Measurements from ENCODE around the gene RIOK3.

Gene RIOK3

GRCh38 chr18:23515911-23516546 is 62.9 kb downstream of the RIOK3 start:
- H3K36me3 ChIP-seq (ENCODE audit: control insufficient read depth, insufficient read depth, low read length), result peaks cover 43% of the 10 kb centered on the region
- H3K9me3 ChIP-seq (ENCODE audit: control insufficient read depth, insufficient read depth, low read length), result no peaks in the 10 kb centered on the region
- no peak overlapping the region for H3K27ac ChIP-seq (ENCODE audit: low read depth, low read length)
- H3K27me3 ChIP-seq (ENCODE audit: control insufficient read depth, insufficient read depth, low read length), result no peaks in the 10 kb centered on the region
- no peak overlapping the region for H3K9ac ChIP-seq (ENCODE audit: low read depth, low read length)
- H3K4me1 ChIP-seq (ENCODE audit: control insufficient read depth, insufficient read depth, low read length), result no peaks in the 10 kb centered on the region; the same call in 1 of the 2 replicates
- no peak overlapping the region for H3K4me3 ChIP-seq (ENCODE audit: low read depth, low read length)

- H3K36me3 ChIP-seq (ENCODE audit: control insufficient read depth, insufficient read depth, low read length), result peaks cover 76% of the 10 kb centered on the region
- no peak overlapping the region for H3K27ac ChIP-seq (ENCODE audit: low read depth, low read length)
- no peaks in the 10 kb centered on the region; the same call in 1 of the 2 replicates for H3K4me1 ChIP-seq (ENCODE audit: control insufficient read depth, insufficient read depth, low read length)
These were observed 66.6 kb downstream of the RIOK3 start for GRCh38 chr18:23519734-23520133.

DNA sequence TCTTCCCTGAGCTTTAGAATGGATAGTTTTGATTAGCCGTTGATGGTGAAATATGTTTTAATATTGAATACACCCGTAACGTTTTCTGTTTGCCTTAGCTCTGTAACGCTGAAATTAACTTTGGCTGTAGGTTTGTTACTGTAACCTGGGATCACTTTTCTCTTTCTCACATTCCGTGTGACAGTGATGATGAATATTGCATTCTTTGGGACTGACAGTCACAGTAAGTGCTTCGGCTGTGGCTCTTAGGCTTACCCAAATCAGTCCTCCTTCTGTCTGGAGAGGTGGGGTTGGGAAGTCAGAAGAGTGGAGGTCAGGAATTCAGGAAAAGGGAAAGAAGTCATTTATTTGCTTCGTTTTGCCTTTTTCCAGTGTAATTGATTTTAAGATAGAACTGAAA is 68.2 kb downstream of the RIOK3 start:
- Histone ChIP-seq H3K4me3 (ENCODE audit: low read depth, low read length) (no peak overlapping the region), H3K27me3 (ENCODE audit: control insufficient read depth, insufficient read depth, low read length) (no peaks in the 10 kb centered on the region), H3K4me1 (ENCODE audit: control insufficient read depth, insufficient read depth, low read length) (no peaks in the 10 kb centered on the region; the same call in 1 of the 2 replicates), H3K9me3 (ENCODE audit: control insufficient read depth, insufficient read depth, low read length) (no peaks in the 10 kb centered on the region), H3K36me3 (ENCODE audit: control insufficient read depth, insufficient read depth, low read length) (peaks cover 80% of the 10 kb centered on the region), H3K27ac (ENCODE audit: low read depth, low read length) (no peak overlapping the region), H3K9ac (ENCODE audit: low read depth, low read length) (no peak overlapping the region)

More at GRCh38 chr18:23519734-23520133, 66.6 kb downstream of the RIOK3 start:
- H3K9ac ChIP-seq (ENCODE audit: low read depth, low read length), result no peak overlapping the region
- no peaks in the 10 kb centered on the region for H3K27me3 ChIP-seq (ENCODE audit: control insufficient read depth, insufficient read depth, low read length)
- H3K4me3 ChIP-seq (ENCODE audit: low read depth, low read length), result no peak overlapping the region
- H3K9me3 ChIP-seq (ENCODE audit: control insufficient read depth, insufficient read depth, low read length), result no peaks in the 10 kb centered on the region

DNA sequence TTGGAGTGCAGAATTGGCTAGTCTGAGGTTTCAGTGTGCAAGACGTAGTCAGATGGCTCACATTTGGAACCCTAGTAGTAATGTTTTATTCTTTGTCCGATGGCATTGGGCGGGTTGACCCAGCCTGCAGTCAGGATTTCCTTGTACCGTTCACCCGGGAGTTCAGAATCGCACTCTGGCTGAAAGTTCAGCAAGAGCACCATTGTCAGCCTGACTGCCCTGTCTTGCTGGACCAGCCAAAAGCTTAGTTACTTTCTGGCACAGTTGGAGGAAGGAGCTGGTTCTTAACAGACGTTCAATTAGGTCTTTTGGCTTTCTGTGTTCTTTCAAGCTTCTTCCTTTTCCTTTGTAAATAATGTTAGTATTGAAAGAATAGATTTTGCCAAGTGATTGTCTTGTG is 68.8 kb downstream of the RIOK3 start:
- H3K27me3 ChIP-seq (ENCODE audit: control insufficient read depth, insufficient read depth, low read length), result no peaks in the 10 kb centered on the region
- H3K9me3 ChIP-seq (ENCODE audit: control insufficient read depth, insufficient read depth, low read length), result no peaks in the 10 kb centered on the region
- H3K27ac ChIP-seq (ENCODE audit: low read depth, low read length), result no peak overlapping the region
- no peak overlapping the region for H3K4me3 ChIP-seq (ENCODE audit: low read depth, low read length)
- no peak overlapping the region for H3K9ac ChIP-seq (ENCODE audit: low read depth, low read length)
- peaks cover 83% of the 10 kb centered on the region for H3K36me3 ChIP-seq (ENCODE audit: control insufficient read depth, insufficient read depth, low read length)
- H3K4me1 ChIP-seq (ENCODE audit: control insufficient read depth, insufficient read depth, low read length), result no peaks in the 10 kb centered on the region; the same call in 1 of the 2 replicates

GRCh38 chr18:23523429-23524212 is 70.5 kb downstream of the RIOK3 start:
- no peak overlapping the region for H3K9ac ChIP-seq (ENCODE audit: low read depth, low read length)
- H3K4me1 ChIP-seq (ENCODE audit: control insufficient read depth, insufficient read depth, low read length), result no peaks in the 10 kb centered on the region; the same call in 1 of the 2 replicates
- no peak overlapping the region for H3K4me3 ChIP-seq (ENCODE audit: low read depth, low read length)
- no peaks in the 10 kb centered on the region for H3K27me3 ChIP-seq (ENCODE audit: control insufficient read depth, insufficient read depth, low read length)
- no peak overlapping the region for H3K27ac ChIP-seq (ENCODE audit: low read depth, low read length)
- H3K36me3 ChIP-seq (ENCODE audit: control insufficient read depth, insufficient read depth, low read length), result peaks cover 87% of the 10 kb centered on the region
- no peaks in the 10 kb centered on the region for H3K9me3 ChIP-seq (ENCODE audit: control insufficient read depth, insufficient read depth, low read length)

- Histone ChIP-seq H3K4me3 (ENCODE audit: low read depth, low read length) (no peak overlapping the region), H3K36me3 (ENCODE audit: control insufficient read depth, insufficient read depth, low read length) (peaks cover 87% of the 10 kb centered on the region), H3K27ac (ENCODE audit: low read depth, low read length) (no peak overlapping the region), H3K9me3 (ENCODE audit: control insufficient read depth, insufficient read depth, low read length) (no peaks in the 10 kb centered on the region), H3K9ac (ENCODE audit: low read depth, low read length) (no peak overlapping the region), H3K4me1 (ENCODE audit: control insufficient read depth, insufficient read depth, low read length) (no peaks in the 10 kb centered on the region; the same call in 1 of the 2 replicates), H3K27me3 (ENCODE audit: control insufficient read depth, insufficient read depth, low read length) (no peaks in the 10 kb centered on the region)
These were observed 71.2 kb downstream of the RIOK3 start for GRCh38 chr18:23524213-23524707.

DNA sequence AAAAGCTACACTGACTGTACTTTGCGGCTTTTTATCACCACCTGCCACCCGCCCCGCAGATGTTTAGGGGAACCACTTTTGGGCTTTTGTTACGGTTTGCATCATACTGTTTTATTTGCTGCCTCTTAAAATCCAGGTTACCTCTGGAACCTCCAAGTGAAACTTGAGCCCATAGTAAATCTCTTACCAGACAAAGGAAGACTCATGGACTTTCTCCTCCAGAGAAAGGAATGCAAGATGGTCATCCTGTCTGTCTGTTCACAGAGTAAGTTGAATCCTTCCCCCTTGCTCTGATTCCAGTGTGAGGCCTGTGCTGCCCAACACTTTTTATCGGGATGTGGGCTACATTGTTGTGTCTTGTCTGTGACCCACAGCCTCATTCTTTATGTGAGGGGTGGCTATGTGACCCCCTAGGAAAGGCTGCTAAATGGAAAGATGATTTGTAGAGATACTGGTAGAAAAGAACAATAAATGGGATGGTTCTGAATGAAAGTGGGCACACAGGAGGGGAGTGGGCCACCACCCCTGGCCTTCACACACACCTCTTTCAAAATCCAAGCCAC is 73.5 kb downstream of the RIOK3 start:
- Histone ChIP-seq H3K36me3 (ENCODE audit: control insufficient read depth, insufficient read depth, low read length) (peaks cover 90% of the 10 kb centered on the region), H3K4me3 (ENCODE audit: low read depth, low read length) (no peak overlapping the region), H3K9me3 (ENCODE audit: control insufficient read depth, insufficient read depth, low read length) (no peaks in the 10 kb centered on the region), H3K9ac (ENCODE audit: low read depth, low read length) (no peak overlapping the region), H3K27me3 (ENCODE audit: control insufficient read depth, insufficient read depth, low read length) (no peaks in the 10 kb centered on the region), H3K4me1 (ENCODE audit: control insufficient read depth, insufficient read depth, low read length) (no peaks in the 10 kb centered on the region), H3K27ac (ENCODE audit: low read depth, low read length) (peak overlapping the region; percentile 14)

DNA sequence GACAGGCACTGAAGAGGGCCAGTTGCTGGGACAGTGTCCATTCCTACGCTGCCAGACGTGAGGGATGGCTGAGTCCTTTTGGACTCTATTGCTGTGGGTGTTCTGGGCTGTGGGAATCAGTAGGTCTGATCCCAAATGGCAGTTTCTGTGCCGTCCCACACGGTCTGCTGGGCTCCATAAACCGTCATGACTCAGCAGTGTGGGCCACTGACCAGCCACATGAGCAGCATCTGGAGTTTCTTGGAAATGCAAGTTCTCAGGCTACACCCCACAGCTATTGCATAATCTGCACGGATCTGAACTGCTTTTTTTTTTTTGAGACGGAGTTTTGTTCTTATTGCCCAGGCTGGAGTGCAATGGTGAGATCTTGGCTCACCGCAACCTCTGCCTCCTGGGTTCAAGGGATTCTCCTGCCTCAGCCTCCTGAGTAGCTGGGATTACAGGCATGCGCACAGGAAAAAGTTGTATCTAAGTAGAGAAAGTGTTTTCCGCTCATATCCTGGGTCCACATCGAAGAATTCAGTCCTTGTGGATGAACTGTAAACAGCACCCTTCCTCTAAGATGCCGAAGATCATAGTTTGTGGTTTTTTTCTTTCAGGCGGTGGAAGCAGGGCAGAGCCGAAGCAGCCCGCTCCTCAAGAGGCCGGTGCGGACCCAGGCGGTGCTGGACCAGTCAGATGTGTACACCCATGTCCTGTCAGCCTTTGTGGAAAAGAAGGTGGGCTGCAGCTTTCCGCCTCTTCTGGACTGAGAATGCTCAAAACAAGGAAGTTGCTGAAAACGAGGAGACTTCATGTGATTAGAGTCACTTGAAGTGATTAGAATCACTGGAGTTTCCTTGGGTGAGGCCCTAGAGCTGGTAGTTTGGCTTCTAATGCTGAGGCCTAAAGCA is 75.7 kb downstream of the RIOK3 start:
- peaks cover 90% of the 10 kb centered on the region for H3K36me3 ChIP-seq (ENCODE audit: control insufficient read depth, insufficient read depth, low read length)
- no peak overlapping the region for H3K9ac ChIP-seq (ENCODE audit: low read depth, low read length)
- H3K4me3 ChIP-seq (ENCODE audit: low read depth, low read length), result no peak overlapping the region
- H3K9me3 ChIP-seq (ENCODE audit: control insufficient read depth, insufficient read depth, low read length), result no peaks in the 10 kb centered on the region
- H3K27me3 ChIP-seq (ENCODE audit: control insufficient read depth, insufficient read depth, low read length), result no peaks in the 10 kb centered on the region
- H3K27ac ChIP-seq (ENCODE audit: low read depth, low read length), result no peak overlapping the region
- H3K4me1 ChIP-seq (ENCODE audit: control insufficient read depth, insufficient read depth, low read length), result no peaks in the 10 kb centered on the region

GRCh38 chr18:23529604-23530003 is 76.5 kb downstream of the RIOK3 start:
- no peak overlapping the region for H3K4me3 ChIP-seq (ENCODE audit: low read depth, low read length)
- H3K27me3 ChIP-seq (ENCODE audit: control insufficient read depth, insufficient read depth, low read length), result no peaks in the 10 kb centered on the region
- no peaks in the 10 kb centered on the region for H3K4me1 ChIP-seq (ENCODE audit: control insufficient read depth, insufficient read depth, low read length)
- no peaks in the 10 kb centered on the region for H3K9me3 ChIP-seq (ENCODE audit: control insufficient read depth, insufficient read depth, low read length)
- no peak overlapping the region for H3K9ac ChIP-seq (ENCODE audit: low read depth, low read length)
- peaks cover 90% of the 10 kb centered on the region for H3K36me3 ChIP-seq (ENCODE audit: control insufficient read depth, insufficient read depth, low read length)
- no peak overlapping the region for H3K27ac ChIP-seq (ENCODE audit: low read depth, low read length)

DNA sequence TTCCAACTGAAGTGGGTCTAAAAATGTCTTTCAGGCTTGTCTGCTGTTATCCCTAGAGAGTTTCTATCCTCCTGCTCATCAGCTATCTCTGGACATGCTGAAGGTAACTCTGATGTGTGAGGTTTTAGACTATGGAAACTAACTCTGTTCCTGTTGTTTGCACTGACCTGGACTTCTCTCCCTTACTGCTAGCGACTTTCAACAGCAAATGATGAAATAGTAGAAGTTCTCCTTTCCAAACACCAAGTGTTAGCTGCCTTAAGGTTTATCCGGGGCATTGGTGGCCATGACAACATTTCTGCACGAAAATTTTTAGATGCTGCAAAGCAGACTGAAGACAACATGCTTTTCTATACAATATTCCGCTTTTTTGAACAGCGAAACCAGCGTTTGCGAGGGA is 77.1 kb downstream of the RIOK3 start:
- peaks cover 95% of the 10 kb centered on the region for H3K36me3 ChIP-seq (ENCODE audit: control insufficient read depth, insufficient read depth, low read length)
- H3K27ac ChIP-seq (ENCODE audit: low read depth, low read length), result no peak overlapping the region
- no peak overlapping the region for H3K4me3 ChIP-seq (ENCODE audit: low read depth, low read length)
- no peaks in the 10 kb centered on the region for H3K9me3 ChIP-seq (ENCODE audit: control insufficient read depth, insufficient read depth, low read length)
- H3K4me1 ChIP-seq (ENCODE audit: control insufficient read depth, insufficient read depth, low read length), result no peaks in the 10 kb centered on the region
- no peaks in the 10 kb centered on the region for H3K27me3 ChIP-seq (ENCODE audit: control insufficient read depth, insufficient read depth, low read length)
- H3K9ac ChIP-seq (ENCODE audit: low read depth, low read length), result no peak overlapping the region

Data from HUES48 (cell line).